Neural cell (in vitro differentiated cells): Measurements from ENCODE around the gene METTL14.

Experiments
- EP300 ChIP-seq: fragments of 450-650 bp; conservative IDR thresholded peaks from 2 replicates; pipeline ENCODE4 v1.6.1; 2014; ENCODE audit warnings: antibody characterized with exemption, mild to moderate bottlenecking, moderate library complexity; ENCODE audit not compliant: poor library complexity, severe bottlenecking
- EZH2 ChIP-seq: fragments of 200-600, 300-800 bp; shearing (Covaris generic), sonication (generic); IDR thresholded peaks from 2 replicates; pipeline ENCODE4 v1.6.1; 2014; ENCODE audit warnings: antibody characterized with exemption, low read length, borderline replicate concordance, mild to moderate bottlenecking; ENCODE audit not compliant: insufficient read depth, poor library complexity, severe bottlenecking
- MXI1 ChIP-seq: fragments of 450-650 bp; conservative IDR thresholded peaks from 2 replicates; pipeline ENCODE4 v1.6.1; 2014; ENCODE audit warnings: antibody characterized with exemption, mild to moderate bottlenecking; ENCODE audit not compliant: poor library complexity, severe bottlenecking
- POLR2AphosphoS5 ChIP-seq: IDR thresholded peaks from 2 replicates; pipeline ENCODE4 v1.6.1; 2012
- SMC3 ChIP-seq: fragments of 450-650 bp; conservative IDR thresholded peaks from 2 replicates; pipeline ENCODE4 v1.6.1; 2014; ENCODE audit warnings: antibody characterized with exemption, mild to moderate bottlenecking, moderate library complexity; ENCODE audit not compliant: poor library complexity
- TAF1 ChIP-seq: IDR thresholded peaks from 2 replicates; pipeline ENCODE4 v1.6.1; 2012; ENCODE audit warnings: low read depth
- TF ChIP-seq, protein P1 (sequence below): fragments of 450-650 bp; IDR thresholded peaks from 2 replicates; pipeline ENCODE4 v1.5.1; 2014; ENCODE audit warnings: antibody characterized with exemption, mild to moderate bottlenecking, moderate library complexity; ENCODE audit not compliant: poor library complexity, severe bottlenecking
- TF ChIP-seq, protein P2 (sequence below): IDR thresholded peaks from 2 replicates; pipeline ENCODE4 v1.6.1; 2012; ENCODE audit warnings: borderline replicate concordance

DNA sequence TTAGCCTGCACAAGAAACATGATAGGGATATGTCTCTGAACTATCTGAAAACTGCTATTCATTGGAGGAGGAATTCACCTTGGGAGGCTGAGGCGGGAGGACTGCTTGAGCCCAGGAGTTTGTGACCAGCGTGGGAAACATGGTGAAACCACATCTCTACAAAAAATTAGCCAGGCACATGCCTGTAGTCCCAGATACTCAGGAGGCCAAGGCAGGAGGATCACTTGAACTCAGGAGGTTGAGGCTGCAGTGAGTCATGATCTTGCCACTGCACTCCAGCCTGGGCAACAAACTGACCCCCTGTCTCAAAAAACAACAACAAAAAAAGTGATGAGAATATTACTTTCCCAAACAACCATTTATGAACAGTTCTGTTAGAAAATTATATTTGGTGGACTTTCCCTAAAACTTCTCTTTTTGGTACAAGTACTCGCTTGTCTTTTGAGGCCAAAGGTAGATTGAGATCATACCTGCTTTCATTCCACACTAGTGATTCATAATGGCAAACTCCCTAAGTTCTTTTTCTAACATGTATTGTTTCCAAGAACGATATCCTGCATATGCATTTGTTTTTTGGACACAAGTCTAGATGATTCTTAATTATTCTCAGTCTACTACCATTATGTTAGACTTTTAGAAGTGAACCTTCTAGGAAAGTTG, 33.4 kb downstream of the METTL14 start:
- TF ChIP-seq, protein P1, sequence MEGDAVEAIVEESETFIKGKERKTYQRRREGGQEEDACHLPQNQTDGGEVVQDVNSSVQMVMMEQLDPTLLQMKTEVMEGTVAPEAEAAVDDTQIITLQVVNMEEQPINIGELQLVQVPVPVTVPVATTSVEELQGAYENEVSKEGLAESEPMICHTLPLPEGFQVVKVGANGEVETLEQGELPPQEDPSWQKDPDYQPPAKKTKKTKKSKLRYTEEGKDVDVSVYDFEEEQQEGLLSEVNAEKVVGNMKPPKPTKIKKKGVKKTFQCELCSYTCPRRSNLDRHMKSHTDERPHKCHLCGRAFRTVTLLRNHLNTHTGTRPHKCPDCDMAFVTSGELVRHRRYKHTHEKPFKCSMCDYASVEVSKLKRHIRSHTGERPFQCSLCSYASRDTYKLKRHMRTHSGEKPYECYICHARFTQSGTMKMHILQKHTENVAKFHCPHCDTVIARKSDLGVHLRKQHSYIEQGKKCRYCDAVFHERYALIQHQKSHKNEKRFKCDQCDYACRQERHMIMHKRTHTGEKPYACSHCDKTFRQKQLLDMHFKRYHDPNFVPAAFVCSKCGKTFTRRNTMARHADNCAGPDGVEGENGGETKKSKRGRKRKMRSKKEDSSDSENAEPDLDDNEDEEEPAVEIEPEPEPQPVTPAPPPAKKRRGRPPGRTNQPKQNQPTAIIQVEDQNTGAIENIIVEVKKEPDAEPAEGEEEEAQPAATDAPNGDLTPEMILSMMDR: no peak
- TF ChIP-seq POLR2AphosphoS5 (no peak), MXI1 (no peak), EZH2 (no peak), EP300 (no peak), TAF1 (no peak), SMC3 (no peak)
- TF ChIP-seq, protein P2, sequence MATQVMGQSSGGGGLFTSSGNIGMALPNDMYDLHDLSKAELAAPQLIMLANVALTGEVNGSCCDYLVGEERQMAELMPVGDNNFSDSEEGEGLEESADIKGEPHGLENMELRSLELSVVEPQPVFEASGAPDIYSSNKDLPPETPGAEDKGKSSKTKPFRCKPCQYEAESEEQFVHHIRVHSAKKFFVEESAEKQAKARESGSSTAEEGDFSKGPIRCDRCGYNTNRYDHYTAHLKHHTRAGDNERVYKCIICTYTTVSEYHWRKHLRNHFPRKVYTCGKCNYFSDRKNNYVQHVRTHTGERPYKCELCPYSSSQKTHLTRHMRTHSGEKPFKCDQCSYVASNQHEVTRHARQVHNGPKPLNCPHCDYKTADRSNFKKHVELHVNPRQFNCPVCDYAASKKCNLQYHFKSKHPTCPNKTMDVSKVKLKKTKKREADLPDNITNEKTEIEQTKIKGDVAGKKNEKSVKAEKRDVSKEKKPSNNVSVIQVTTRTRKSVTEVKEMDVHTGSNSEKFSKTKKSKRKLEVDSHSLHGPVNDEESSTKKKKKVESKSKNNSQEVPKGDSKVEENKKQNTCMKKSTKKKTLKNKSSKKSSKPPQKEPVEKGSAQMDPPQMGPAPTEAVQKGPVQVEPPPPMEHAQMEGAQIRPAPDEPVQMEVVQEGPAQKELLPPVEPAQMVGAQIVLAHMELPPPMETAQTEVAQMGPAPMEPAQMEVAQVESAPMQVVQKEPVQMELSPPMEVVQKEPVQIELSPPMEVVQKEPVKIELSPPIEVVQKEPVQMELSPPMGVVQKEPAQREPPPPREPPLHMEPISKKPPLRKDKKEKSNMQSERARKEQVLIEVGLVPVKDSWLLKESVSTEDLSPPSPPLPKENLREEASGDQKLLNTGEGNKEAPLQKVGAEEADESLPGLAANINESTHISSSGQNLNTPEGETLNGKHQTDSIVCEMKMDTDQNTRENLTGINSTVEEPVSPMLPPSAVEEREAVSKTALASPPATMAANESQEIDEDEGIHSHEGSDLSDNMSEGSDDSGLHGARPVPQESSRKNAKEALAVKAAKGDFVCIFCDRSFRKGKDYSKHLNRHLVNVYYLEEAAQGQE: no peak
